GM12878 (cell line): ENCODE measurements around the gene ENPP6. TPM values are rescaled to one million over a fixed set of nuclear protein-coding genes. Genes with fewer than 3 reads are reported as not detected.

ENCODE experiments used
- ATF7 ChIP-seq: fragments of 450-650 bp; IDR thresholded peaks from 2 replicates; pipeline ENCODE4 v1.6.1; 2016; ENCODE audit warnings: low read depth, mild to moderate bottlenecking
- BACH1 ChIP-seq: fragments of 450-650 bp; IDR thresholded peaks from 2 replicates; pipeline ENCODE4 v1.6.1; 2017; ENCODE audit warnings: mild to moderate bottlenecking, borderline replicate concordance
- BCL3 ChIP-seq: IDR thresholded peaks from 2 replicates; pipeline ENCODE4 v1.6.1; 2011; ENCODE audit warnings: borderline replicate concordance, low read depth, mild to moderate bottlenecking, moderate library complexity, low read length; ENCODE audit not compliant: insufficient read depth, poor library complexity, severe bottlenecking
- FOXK2 ChIP-seq: fragments of 450-650 bp; IDR thresholded peaks from 2 replicates; pipeline ENCODE4 v1.6.1; 2017; ENCODE audit warnings: mild to moderate bottlenecking, moderate library complexity
- GATAD2B ChIP-seq: fragments of 450-650 bp; conservative IDR thresholded peaks from 2 replicates; pipeline ENCODE4 v1.6.1; 2017; ENCODE audit warnings: low read depth, mild to moderate bottlenecking, moderate library complexity
- HDAC2 ChIP-seq: fragments of 200-600 bp; sonication (generic); IDR thresholded peaks from 2 replicates; pipeline ENCODE4 v1.6.1; 2017
- HDGF ChIP-seq: fragments of 450-650 bp; IDR thresholded peaks from 2 replicates; pipeline ENCODE4 v1.6.1; 2016; ENCODE audit warnings: antibody characterized with exemption
- LARP7 ChIP-seq: fragments of 450-650 bp; IDR thresholded peaks from 2 replicates; pipeline ENCODE4 v1.6.1; 2017; ENCODE audit warnings: mild to moderate bottlenecking
- MLLT1 ChIP-seq: fragments of 450-650 bp; IDR thresholded peaks from 2 replicates; pipeline ENCODE4 v1.6.1; 2016; ENCODE audit warnings: mild to moderate bottlenecking
- SKIL ChIP-seq: fragments of 450-650 bp; IDR thresholded peaks from 2 replicates; pipeline ENCODE4 v1.6.1; 2017; ENCODE audit warnings: mild to moderate bottlenecking, low read depth, inconsistent platforms; ENCODE audit not compliant: poor library complexity, severe bottlenecking
- SMAD1 ChIP-seq: fragments of 450-650 bp; IDR thresholded peaks from 2 replicates; pipeline ENCODE4 v1.6.1; 2018; ENCODE audit warnings: mild to moderate bottlenecking, low read depth; ENCODE audit not compliant: partially characterized antibody
- TAF1 ChIP-seq: IDR thresholded peaks from 2 replicates; pipeline ENCODE4 v1.6.1; 2011; ENCODE audit warnings: mild to moderate bottlenecking, low read depth, low read length, borderline replicate concordance
- TARDBP ChIP-seq: IDR thresholded peaks from 2 replicates; pipeline ENCODE4 v1.6.1; 2016; ENCODE audit warnings: borderline replicate concordance
- TCF12 ChIP-seq: IDR thresholded peaks from 2 replicates; pipeline ENCODE4 v1.6.1; 2011; ENCODE audit warnings: low read depth, mild to moderate bottlenecking, low read length
- polyA plus RNA-seq, 11 experiments: library from polyadenylated mRNA; depleted of rRNA in 4 of 11; unstranded in 6 of 11; stranded (reverse) in 5 of 11; fragments of >200 nt; fragmentation: Nextera tagmentation in 4 of 11; fragmentation: Illumina TruSeq in 1 of 11; extraction: Ambion mirVana in 4 of 11; extraction: Trizol in 1 of 11; gene quantifications; 1 replicate in 1 of 11; 2 replicates in 10 of 11; pipeline versions ENCODE4 v1.2.1 to v1.2.3, GENCODE V29; 2011 to 2016; ENCODE audit warnings: inconsistent platforms in 2 of 11, missing spikeins in 2 of 11, low read depth in 1 of 11
- total RNA-seq, 4 experiments: library from RNA; depleted of rRNA in 3 of 4; stranded (reverse); fragments of >200 nt in 3 of 4; fragmentation: Illumina TruSeq in 1 of 4; extraction: Trizol in 1 of 4; gene quantifications; 2 replicates each; pipeline versions ENCODE4 v1.2.1 to v1.2.3, GENCODE V29; 2013 to 2021

The ENPP6 gene
- total and polyA plus RNA-seq, 10 of the 15 experiments (the other 5 are each of a cell fraction or from before 2014, with no cell fraction given): 0.04 to 1.0 (median 0.44) TPM; not detected in 1

- TF ChIP-seq BCL3: no peak
- no peak for TF ChIP-seq HDAC2
- TF ChIP-seq MLLT1: no peak
- TF ChIP-seq TCF12: no peak
- no peak for TF ChIP-seq HDGF
- TF ChIP-seq SMAD1: no peak
- no peak for TF ChIP-seq SKIL
- no peak for TF ChIP-seq TAF1
- TF ChIP-seq GATAD2B: no peak
- no peak for TF ChIP-seq TARDBP
- no peak for TF ChIP-seq LARP7
- TF ChIP-seq BACH1: no peak
- TF ChIP-seq FOXK2: no peak
- no peak for TF ChIP-seq ATF7
Observed at GRCh38 chr4:184246426-184246825, 28.8 kb upstream of the ENPP6 start (continued).
